ENCODE data around the gene KIFC3.
A peak's percentile ranks its signal among the peaks of the same experiment; 100 is the strongest.
"Not testable (repeated sequence)": the region's sequence is repeated elsewhere in the genome, so short reads cannot be mapped to it uniquely, and the experiment has no call there.

Gene KIFC3, protein sequence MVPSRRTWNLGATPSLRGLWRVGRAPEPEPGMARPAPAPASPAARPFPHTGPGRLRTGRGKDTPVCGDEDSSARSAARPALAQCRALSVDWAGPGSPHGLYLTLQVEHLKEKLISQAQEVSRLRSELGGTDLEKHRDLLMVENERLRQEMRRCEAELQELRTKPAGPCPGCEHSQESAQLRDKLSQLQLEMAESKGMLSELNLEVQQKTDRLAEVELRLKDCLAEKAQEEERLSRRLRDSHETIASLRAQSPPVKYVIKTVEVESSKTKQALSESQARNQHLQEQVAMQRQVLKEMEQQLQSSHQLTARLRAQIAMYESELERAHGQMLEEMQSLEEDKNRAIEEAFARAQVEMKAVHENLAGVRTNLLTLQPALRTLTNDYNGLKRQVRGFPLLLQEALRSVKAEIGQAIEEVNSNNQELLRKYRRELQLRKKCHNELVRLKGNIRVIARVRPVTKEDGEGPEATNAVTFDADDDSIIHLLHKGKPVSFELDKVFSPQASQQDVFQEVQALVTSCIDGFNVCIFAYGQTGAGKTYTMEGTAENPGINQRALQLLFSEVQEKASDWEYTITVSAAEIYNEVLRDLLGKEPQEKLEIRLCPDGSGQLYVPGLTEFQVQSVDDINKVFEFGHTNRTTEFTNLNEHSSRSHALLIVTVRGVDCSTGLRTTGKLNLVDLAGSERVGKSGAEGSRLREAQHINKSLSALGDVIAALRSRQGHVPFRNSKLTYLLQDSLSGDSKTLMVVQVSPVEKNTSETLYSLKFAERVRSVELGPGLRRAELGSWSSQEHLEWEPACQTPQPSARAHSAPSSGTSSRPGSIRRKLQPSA

GRCh38 chr16:57802341-57803133 is at the start of gene KIFC3:
Gene KIFC3, minus strand, starts transcription at chr16:57802491. Its CDS starts 4,248 bp downstream, at chr16:57798243.
- H3K27ac Mint-ChIP-seq: peak within 1 kb of the TSS; percentile 71
- ATAC-seq (ENCODE audit: low read depth) (peak; percentile 65), DNase-seq (ENCODE audit: low spot score in 2 of 2) (peak in 1 of 2 donors; percentile 11)
- H3K27me3 Mint-ChIP-seq: peaks cover 31% of the 10 kb centered on the region
- H3K9me3 Mint-ChIP-seq: no peaks in the 10 kb centered on the region
- H3K4me3 Mint-ChIP-seq: peak within 1 kb of the TSS; percentile 93
- H3K36me3 Mint-ChIP-seq: peaks cover 4% of the 10 kb centered on the region
- peaks cover 18% of the 10 kb centered on the region for H3K4me1 Mint-ChIP-seq

GRCh38 chr16:57848181-57848580 is 45.9 kb upstream of the KIFC3 start:
- no peak for DNase-seq (ENCODE audit: low spot score in 2 of 2)
- Mint-ChIP-seq H3K36me3 (peaks cover 2% of the 10 kb centered on the region), H3K9me3 (peaks cover 3% of the 10 kb centered on the region), H3K4me1 (no peaks in the 10 kb centered on the region), H3K27me3 (peaks cover 16% of the 10 kb centered on the region), H3K27ac (no peak overlapping the region), H3K4me3 (no peak overlapping the region)
- no peak for ATAC-seq (ENCODE audit: low read depth)

- not testable (repeated sequence) for H3K27ac Mint-ChIP-seq; H3K4me3 Mint-ChIP-seq; H3K4me1 Mint-ChIP-seq; H3K36me3 Mint-ChIP-seq; DNase-seq (ENCODE audit: low spot score in 2 of 2); ATAC-seq (ENCODE audit: low read depth); H3K9me3 Mint-ChIP-seq
- H3K27me3 Mint-ChIP-seq: peaks cover 14% of the 10 kb centered on the region
Measured at GRCh38 chr16:57846931-57847330, 44.6 kb upstream of the KIFC3 start.

- Mint-ChIP-seq H3K4me3 (no peak overlapping the region), H3K27ac (no peak overlapping the region), H3K27me3 (peaks cover 12% of the 10 kb centered on the region), H3K4me1 (no peaks in the 10 kb centered on the region), H3K9me3 (peaks cover 3% of the 10 kb centered on the region), H3K36me3 (peaks cover 2% of the 10 kb centered on the region)
- ATAC-seq (ENCODE audit: low read depth) (no peak), DNase-seq (ENCODE audit: low spot score in 2 of 2) (no peak)
Measured at GRCh38 chr16:57846078-57846697, 43.9 kb upstream of the KIFC3 start.

GRCh38 chr16:57845115-57845514 is 42.8 kb upstream of the KIFC3 start:
- H3K27ac Mint-ChIP-seq: no peak overlapping the region
- peaks cover 10% of the 10 kb centered on the region for H3K27me3 Mint-ChIP-seq
- no peaks in the 10 kb centered on the region for H3K4me1 Mint-ChIP-seq
- no peak for DNase-seq (ENCODE audit: low spot score in 2 of 2)
- no peak for ATAC-seq (ENCODE audit: low read depth)
- peaks cover 2% of the 10 kb centered on the region for H3K36me3 Mint-ChIP-seq
- peaks cover 1% of the 10 kb centered on the region for H3K9me3 Mint-ChIP-seq
- H3K4me3 Mint-ChIP-seq: no peak overlapping the region

DNA sequence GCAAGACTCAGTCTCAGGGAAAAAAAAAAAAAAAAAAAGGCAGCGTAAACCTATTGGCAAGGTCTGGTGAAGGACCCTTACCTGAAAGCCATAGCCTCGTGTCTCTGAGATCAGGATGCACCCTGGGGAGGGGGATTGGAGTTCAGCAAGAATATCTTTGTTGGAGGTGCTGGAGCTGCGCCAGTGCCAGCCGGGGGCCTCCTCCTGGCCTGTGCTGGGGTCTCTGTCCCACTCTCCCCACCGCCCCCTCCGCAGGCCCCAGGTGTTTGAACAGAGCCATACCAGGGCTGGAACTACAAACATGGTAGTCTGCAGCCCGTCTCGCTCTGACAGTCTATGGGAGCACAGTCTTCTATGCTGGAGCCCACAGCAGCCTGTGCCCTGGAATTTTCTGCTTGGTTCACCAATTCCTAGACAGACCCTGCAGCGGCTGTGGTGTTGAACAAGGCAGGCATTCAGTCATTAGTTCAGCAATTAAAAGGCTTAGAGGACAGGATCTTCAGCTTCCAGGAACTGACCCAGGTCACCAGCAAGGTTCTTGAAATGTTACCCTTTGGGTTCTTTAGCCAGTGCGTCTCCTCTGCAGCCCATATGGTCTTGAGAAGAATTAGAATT is 42.2 kb upstream of the KIFC3 start:
- ATAC-seq (ENCODE audit: low read depth) (no peak), DNase-seq (ENCODE audit: low spot score in 2 of 2) (no peak)
- Mint-ChIP-seq H3K4me1 (no peaks in the 10 kb centered on the region), H3K9me3 (peaks cover 1% of the 10 kb centered on the region), H3K27ac (no peak overlapping the region), H3K27me3 (peaks cover 13% of the 10 kb centered on the region), H3K4me3 (no peak overlapping the region), H3K36me3 (peaks cover 2% of the 10 kb centered on the region)

DNA sequence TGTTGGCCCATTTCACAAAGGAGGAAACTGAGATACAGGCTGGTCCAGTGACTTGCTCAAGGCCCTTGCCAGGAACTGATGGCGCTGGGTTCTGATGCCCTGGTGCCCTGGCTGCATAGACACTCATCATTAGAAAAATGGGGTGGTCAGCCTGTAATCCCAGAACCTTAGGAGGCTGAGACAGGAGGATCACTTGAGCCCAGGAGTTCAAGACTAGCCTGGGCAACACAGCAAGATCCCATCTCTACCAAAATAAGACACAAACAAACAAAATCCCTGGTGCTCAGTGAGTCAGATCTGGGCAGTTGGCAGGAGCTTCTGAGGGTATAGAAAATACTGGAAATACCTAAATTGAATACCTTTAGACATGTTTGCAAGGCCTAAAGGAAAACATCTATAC is 41.1 kb upstream of the KIFC3 start:
- Mint-ChIP-seq H3K27me3 (peaks cover 11% of the 10 kb centered on the region), H3K4me3 (no peak overlapping the region), H3K36me3 (peaks cover 2% of the 10 kb centered on the region), H3K27ac (no peak overlapping the region), H3K4me1 (no peaks in the 10 kb centered on the region), H3K9me3 (peaks cover 1% of the 10 kb centered on the region)
- ATAC-seq (ENCODE audit: low read depth) (no peak), DNase-seq (ENCODE audit: low spot score in 2 of 2) (no peak)

DNA sequence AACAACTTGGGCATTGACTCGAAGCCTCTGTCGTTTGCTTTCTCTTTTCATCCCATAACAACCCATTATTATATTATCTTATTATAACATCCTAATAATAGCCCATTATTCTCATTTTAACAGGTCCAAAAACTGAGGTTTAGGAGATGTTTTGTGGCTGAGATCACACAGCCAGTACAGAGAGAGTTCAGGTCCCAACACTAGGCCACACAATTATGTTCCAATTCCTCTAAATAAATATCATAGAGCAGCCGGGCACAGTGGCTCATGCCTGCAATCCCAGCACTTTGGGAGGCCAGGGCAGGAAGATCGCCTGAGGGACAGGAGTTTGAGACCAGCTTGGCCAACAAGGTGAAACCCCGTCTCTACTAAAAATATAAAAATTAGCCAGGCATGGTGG is 40.3 kb upstream of the KIFC3 start:
- Mint-ChIP-seq H3K27me3 (peaks cover 11% of the 10 kb centered on the region), H3K4me1 (no peaks in the 10 kb centered on the region), H3K36me3 (peaks cover 2% of the 10 kb centered on the region), H3K9me3 (peaks cover 1% of the 10 kb centered on the region), H3K27ac (no peak overlapping the region), H3K4me3 (no peak overlapping the region)
- ATAC-seq (ENCODE audit: low read depth) (no peak), DNase-seq (ENCODE audit: low spot score in 2 of 2) (no peak)

GRCh38 chr16:57840833-57841232 is 38.5 kb upstream of the KIFC3 start:
- DNase-seq (ENCODE audit: low spot score in 2 of 2): no peak
- Mint-ChIP-seq H3K27me3 (peaks cover 11% of the 10 kb centered on the region), H3K4me3 (no peak overlapping the region), H3K9me3 (no peaks in the 10 kb centered on the region), H3K27ac (no peak overlapping the region), H3K4me1 (no peaks in the 10 kb centered on the region), H3K36me3 (no peaks in the 10 kb centered on the region)
- no peak for ATAC-seq (ENCODE audit: low read depth)

DNA sequence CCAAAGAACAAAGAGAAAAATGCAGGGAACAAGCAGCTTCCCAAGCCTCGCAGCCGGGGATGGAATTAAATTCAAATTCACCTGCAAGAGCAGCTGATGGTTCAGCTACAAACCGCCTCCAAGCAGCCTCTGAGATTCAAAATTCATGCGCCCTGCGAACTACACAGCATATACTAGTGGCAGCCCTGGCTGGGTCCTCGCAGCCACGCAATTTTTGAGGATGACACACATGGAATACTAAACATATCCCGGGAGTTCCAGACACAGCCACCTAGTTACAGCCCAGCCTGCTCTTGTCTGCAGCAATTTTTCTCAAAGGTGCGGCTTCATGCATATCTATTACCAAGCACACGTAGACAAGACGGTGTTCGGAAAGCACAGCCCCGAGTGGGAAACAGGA is 35.9 kb upstream of the KIFC3 start:
- Mint-ChIP-seq H3K4me3 (no peak overlapping the region), H3K9me3 (no peaks in the 10 kb centered on the region), H3K4me1 (no peaks in the 10 kb centered on the region), H3K27ac (no peak overlapping the region), H3K36me3 (no peaks in the 10 kb centered on the region), H3K27me3 (peaks cover 8% of the 10 kb centered on the region)
- ATAC-seq (ENCODE audit: low read depth) (no peak), DNase-seq (ENCODE audit: low spot score in 2 of 2) (no peak)

DNA sequence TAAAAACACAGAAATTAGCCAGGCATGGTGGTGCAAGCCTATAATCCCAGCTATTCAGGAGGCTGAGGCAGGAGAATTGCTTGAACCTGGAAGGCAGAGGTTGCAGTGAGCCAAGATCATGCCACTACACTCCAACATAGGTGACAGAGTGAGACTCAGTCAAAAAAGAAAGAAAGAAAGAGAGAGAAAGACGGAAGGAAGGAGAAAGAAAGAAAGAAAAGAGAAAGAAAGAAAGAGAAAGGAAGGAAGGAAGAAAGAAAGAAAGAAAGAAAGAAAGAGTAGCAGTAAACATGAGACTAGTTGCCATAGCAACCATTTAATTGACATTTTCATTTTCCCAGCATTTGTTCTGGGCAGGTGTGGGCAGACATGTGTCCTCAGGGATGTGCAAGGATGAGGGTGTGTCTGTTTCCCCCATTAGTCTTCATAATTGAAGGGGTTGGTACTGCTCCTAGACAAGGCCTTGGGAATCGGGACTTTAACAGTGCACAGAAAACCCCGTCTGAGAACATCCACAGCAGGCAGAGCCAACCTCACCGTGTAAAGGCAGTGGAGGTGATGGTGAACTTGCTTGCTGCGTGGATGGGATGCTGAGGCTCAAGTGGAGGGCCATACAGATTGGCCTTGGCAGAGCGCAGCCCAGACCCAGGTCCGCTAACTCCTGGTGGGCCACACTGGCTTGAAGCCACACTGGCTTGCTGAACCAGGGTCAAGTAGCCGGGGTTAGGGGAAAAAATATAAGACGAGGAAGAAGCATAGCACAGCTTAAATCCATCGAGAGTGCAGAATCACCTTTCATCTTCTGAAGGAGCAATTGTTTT is 35.2 kb upstream of the KIFC3 start:
- H3K4me3 Mint-ChIP-seq: no peak overlapping the region
- peaks cover 8% of the 10 kb centered on the region for H3K27me3 Mint-ChIP-seq
- H3K4me1 Mint-ChIP-seq: no peaks in the 10 kb centered on the region
- ATAC-seq (ENCODE audit: low read depth) (no peak), DNase-seq (ENCODE audit: low spot score in 2 of 2) (no peak)
- H3K36me3 Mint-ChIP-seq: no peaks in the 10 kb centered on the region
- H3K9me3 Mint-ChIP-seq: no peaks in the 10 kb centered on the region
- H3K27ac Mint-ChIP-seq: no peak overlapping the region

DNA sequence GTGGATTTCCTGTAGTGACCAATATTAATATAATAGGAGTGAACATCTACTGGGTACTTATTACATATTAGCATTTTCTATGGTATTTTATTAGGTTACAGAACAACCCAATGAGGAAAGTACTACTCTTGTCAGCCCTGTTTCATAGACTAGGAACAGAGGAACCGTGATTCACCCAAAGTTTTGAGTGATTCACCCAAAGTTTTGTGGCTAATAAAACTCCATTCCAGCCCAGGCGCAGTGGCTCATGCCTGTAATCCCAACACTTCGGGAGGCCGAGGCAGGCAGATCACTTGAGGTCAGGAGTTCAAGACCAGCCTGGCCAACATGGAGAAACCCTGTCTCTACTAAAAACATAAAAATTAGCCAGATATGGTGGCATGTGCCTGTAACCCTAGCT is 33.1 kb upstream of the KIFC3 start:
- not testable (repeated sequence) for H3K4me3 Mint-ChIP-seq; H3K9me3 Mint-ChIP-seq; H3K27me3 Mint-ChIP-seq; H3K27ac Mint-ChIP-seq; H3K36me3 Mint-ChIP-seq; H3K4me1 Mint-ChIP-seq; ATAC-seq (ENCODE audit: low read depth); DNase-seq (ENCODE audit: low spot score in 2 of 2)

- ATAC-seq (ENCODE audit: low read depth) (no peak), DNase-seq (ENCODE audit: low spot score in 2 of 2) (no peak)
- Mint-ChIP-seq H3K4me1 (no peaks in the 10 kb centered on the region), H3K27ac (no peak overlapping the region), H3K36me3 (no peaks in the 10 kb centered on the region), H3K27me3 (peaks cover 4% of the 10 kb centered on the region), H3K9me3 (no peaks in the 10 kb centered on the region), H3K4me3 (no peak overlapping the region)
Measured at GRCh38 chr16:57834936-57835335, 32.6 kb upstream of the KIFC3 start.
